NCI-H82 treated with DMSO at 0.1 percent for 48 hours (cell line): ENCODE measurements around the gene SFXN5.

Source experiments
- DNase-seq: peaks from one replicate; lab custom pipeline; 2025; ENCODE audit not compliant: unreplicated experiment; lab: John Stamatoyannopoulos, UW

SFXN5 gene

DNA sequence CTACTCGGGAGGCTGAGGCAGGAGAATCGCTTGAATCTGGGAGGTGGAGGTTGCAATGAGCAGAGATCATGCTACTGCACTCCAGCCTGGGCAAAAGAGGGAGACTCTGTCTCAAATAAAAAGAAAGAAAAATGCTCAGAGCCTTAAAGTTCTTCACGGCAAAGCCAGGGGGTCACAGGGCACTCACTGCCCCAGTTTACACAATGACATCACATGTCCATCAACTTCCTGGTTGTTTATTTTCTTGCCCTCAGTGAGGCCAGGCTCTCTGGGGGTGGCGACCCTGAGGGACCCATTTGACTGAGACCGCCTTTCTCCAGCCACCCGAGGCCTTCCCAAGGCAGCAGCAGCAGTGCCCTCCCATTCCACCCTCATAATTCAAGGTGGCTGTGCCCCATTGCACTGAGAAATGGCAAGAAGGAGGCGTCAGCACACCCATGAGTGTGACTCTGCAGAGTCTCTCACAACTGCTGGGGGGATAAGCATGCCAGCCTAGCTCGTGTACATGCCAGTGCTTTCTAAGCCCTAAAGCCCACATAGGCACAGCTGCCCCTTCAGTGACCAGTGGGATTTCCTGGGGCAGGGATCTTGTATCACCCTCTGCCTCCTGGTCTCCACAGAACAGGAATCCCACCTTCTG lies 50.0 kb downstream of the SFXN5 start:
- no peak for DNase-seq

DNA sequence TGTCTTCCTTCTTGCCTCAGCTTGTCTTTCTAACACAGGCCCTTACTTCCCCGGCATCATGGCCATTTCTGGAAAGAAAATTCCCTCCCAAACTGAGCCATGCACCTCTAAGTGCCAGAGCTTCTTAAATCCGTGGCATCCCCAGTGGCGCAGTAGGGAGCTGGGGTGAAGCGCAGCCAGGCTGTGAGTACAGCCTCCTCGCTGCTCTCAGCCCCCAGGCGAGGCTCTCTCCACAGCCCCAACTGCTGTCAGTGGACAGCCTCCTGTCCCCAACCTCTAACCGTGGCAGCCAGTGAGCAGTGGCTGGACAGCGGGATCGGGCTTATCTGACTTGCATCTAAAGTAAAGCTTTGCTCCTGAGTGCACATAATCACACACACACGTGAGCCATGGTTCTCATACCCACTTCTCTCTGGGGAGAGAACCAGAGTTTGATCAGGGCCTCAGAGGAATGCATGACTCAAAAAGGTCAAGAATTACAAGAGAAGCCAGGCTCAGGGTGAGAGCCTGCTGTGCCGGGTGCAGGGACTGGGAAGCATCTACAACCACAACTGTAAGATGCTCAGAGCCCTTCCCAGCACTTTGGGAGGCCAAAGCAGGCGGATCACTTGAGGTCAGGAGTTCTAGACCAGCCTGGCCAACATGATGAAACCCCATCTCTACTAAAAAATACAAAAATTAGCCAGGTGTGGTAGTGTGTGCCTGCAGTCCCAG lies 50.7 kb downstream of the SFXN5 start:
- no peak for DNase-seq

DNA sequence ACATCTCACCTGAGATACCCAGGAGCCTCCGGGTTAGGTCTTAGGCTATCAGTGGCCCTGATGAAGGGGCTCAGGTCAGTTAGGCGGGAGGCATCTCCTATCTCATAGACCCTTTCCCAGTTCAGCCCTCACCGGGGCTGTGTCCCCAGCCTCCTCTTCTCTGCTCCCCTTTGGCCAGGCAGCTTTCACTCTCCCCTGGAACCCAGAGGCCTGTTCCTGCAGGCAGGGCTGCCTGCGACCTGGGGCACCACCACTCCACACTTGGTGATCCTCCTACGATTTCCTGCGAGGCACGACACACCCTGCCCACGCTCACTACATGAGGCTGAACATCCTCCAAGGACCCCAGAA lies 51.2 kb downstream of the SFXN5 start:
- DNase-seq: no peak

DNA sequence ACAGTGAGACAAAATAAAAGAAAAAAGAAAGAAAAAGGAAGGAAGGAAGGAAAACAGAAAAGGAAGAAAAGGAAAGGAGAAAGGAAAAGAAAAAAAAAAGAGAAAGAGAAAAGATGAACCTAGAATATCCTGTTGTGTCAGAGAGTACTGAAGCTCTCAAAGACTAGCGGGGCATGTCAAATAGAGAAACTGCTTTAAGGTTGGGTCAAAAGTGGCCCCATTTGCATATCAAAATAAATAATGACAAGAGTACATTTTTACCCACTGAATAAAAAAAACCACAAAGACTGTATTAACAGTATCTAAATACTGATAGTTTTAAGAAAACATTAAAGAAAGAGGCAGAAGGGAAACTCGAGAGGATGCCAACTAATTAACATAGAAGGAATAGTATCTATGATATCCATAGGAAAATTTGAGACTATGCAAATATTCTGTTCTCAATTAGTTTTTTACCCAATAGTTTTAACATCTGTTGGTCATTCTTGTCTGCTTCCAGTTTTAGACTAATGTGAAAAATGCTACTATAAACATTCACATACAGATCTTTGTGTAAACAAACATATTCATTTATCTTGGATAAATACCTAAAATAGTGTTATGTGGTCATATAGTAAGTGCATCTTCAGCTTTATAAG lies 53.2 kb downstream of the SFXN5 start:
- DNase-seq: no peak

DNA sequence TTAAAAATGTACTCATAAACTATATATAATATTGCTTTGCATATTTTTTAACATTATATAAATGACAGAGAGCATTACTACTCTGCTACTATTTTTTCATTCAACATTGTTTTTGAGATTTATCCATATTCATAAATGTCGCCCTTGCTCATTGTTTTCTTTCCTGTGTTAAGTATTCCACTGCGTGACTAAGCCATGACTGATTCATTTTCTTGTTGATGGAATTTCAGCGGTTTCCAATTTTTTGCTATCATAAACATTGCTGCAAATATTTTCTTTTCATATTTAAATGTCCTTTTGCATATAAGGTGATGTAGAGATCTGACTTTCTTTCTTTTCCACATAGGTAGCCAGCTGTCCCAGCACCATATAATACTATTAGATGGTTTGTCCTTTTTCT lies 57.6 kb downstream of the SFXN5 start:
- no peak for DNase-seq

DNA sequence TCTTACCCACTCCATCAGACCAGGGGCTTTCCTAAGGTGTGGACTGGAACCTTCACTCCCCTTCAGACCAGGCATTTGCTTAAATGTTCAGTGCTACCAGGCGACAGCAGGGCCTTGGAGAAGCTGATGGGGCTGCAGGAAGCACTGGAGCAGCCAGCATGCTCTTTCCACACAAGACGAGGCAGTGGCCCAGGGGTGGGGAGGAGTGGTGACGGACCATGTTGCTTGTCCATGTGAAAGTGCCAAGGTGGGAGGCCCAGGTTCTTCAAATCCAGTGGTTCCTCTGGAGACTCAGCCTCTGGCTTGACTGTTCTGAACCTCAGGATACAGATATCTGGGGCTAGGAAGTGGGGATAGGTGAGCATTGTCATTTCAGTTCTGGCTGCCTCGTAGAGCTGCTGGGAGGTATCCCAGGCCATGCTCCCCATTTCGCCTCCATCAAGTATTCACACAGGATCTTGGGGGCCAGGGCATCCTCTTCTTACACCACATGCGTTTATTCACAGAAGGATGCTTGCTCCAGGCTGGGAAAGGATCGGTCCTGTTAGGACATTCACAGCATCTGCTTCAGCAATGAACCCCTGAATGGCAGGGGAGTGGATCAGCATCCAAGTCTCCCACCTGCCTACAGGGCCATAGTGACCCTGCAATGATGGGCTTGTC lies 62.2 kb downstream of the SFXN5 start:
- no peak for DNase-seq

DNA sequence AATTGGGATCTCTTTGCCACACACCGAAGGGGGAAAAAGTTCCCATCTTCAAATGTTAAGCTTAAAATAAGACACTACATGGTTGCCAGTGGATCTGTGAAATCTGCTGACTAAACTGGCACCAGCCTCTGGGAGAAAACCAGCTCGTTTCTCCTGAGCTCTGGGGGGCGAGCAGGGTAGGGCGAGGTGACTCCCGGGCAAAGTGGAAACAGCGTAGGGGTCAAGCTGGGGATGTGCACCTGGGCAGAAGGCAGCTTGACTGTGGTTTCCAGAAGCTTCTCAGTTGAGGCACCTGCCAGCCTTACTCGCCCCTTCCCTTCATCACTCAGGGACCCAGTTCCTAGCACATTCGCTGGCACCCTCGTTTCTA lies 62.8 kb downstream of the SFXN5 start:
- no peak for DNase-seq

DNA sequence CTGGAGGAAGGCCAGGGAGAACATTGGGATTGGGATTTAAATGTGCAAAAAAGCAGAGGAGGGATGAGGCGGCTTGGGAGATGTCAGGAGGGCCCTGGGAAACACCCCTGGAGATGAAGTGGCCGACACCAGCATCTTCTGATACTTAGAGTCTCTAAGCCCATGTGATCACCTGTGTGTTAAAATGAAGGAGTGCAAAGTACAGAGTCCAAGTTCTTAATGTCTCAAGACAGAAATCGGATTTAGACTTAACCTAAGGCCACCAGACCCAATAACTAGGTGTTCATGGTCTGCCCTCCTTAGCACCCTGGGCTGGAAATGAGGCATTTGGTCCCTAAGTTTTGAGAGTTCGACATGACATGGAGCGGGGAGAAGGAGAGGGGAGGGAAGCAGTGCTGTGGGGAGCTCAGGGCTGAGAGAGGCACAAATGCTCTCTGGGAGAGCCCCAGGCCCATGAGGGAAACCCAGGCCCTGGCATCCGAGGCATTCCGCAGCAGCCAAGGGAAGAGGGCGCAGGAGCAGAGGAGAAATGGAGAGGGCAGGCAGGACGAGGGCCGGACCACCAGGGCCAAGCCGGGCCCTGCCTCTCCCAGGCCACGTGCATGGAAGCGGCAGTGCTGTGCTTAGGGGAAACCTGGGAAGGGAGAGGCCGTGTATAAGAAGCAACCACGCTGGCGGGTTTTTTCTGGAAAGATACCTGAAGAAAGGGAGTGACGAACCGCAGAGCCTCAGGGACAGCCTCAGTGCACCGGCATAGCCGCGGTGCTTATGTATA lies 63.3 kb downstream of the SFXN5 start:
- no peak for DNase-seq

DNA sequence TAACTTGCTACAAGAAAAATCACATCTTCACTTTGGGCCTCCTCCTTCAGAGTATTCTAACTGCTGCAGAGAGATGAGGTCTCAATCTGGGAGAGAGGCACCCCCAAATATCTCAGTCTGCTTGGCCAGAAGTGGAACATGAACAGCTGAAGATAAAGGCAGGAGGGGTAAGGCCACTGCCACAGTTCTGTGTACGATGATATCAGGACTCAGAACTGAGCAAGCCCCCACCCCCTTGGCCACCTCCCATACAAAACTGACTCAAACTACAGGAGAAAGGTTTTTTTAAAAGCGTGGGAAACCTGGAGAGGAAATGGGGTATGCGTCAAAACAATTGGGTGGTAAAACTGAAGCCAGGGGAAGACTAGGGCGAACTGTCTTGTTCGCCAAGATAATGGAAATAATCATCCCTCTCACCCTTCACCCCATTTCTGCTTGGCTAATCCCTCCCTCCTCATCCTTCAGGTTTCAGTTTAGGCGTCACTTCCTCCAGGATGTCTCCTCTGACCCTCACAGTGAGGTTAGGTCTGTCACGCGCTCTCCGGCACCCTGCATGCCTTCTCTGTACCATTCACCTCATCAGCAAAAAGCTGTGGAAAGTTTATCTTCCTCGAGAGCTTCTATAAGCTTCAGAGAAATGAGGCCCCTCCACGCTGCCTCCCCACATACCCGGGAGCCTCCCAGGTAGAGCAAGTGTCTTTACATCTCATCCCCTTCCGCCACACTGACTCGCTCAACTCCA lies 64.4 kb downstream of the SFXN5 start:
- DNase-seq: no peak

DNA sequence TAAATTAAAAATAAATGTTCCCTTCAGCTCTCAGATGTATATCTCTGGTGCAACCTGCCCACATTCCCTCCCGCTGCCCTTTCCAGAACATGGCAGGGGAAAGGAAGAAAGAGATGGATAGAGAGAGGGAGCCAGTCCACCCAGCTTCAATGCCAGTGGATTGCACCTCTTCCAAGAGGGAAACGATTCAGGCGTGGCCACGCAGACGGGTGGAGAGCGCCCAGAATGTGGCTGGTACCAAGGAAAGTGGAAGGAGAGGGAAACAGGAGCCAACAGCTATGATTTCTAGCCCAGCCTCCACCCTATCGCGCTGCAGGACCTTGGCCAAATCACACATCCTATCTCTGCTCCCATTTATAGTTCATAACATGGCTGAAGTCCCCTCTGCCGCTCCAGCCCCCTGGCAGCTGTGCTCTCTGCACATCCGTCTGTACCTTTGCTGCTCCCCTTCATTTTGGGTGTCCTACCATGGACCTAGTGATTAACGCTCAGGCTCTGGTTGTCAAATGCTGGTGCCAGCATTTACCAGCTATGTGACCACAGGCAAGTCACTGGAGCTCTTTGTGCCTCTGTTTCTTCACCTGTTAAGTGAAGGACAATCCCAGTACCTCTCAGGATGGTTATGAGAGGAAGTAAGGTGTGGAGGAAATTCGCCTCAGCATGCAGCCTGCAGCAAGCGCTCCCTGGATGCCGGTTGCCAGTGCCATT lies 66.5 kb downstream of the SFXN5 start:
- no peak for DNase-seq

DNA sequence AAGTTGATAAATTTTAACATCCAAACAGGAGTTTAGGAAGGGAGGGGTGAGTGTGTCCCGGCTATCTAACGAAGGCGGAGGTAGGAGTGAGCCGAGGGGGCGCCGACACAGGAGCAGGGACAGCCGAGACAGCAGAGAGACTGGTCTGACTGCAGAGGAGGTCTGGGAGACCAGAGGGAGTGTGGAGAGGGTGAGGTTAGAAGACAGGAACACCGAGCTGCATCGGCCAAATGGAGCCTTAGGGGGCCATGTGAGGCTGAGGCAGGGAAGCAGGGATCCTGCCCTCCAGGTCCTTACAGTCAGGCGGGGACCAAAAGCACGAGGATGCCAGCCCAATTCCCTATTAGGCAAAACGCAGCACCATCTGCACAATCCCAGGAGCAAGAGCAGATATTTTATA lies 67.0 kb downstream of the SFXN5 start:
- no peak for DNase-seq

DNA sequence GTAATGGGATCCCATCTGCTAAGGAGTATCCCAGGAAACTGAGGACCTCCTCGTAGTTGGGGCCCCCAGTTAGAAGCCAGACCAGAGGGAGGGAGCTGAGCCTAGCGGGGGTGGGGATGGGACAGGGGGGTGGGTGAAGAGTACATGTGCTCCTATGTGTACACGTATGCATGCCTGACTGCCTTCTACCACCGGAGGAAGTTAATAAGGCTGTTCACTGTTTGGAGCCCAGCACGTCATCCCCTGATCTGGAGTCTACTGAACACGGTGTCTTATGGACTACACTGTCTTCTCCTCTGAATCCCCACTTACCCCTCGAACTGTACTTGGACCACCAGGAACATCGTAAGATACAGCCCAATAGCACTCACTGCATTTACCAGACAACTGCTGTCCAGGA lies 68.5 kb downstream of the SFXN5 start:
- no peak for DNase-seq

DNA sequence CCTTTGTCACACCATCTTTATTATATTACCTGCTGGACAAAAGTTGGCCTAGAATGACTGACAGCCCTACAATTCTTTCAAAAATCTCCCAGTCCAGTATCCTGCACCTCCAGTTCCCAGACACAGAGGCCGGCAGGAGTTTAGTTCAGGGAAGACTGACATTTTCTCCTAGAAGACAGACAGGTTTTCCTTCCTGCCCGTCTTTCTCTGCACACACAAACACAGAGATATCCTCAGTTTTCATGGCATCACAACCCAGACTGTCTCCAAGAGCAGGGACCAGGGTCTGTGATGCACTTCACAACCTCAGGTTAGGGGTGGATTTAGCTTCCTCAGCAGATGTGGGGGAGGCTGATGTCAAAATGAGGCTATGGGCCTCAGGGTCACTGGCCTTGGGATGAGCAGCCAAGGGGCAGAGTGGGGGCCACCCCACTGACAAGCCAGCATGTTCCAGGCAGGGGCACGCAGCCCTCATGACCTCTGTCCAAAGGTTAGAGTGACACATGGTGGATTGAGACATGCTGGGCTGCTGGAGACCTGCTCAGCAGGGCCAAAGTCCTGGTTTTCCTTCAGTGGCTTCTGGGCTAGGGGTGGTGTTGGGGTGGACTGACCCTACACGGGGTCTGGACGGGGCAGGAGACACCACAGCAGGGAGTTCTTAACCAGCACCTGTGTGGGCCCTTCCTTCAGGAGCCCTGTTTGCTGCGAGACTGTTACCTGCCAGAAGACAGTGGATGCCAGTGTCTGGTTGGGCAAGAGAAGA lies 70.5 kb downstream of the SFXN5 start:
- DNase-seq: no peak

DNA sequence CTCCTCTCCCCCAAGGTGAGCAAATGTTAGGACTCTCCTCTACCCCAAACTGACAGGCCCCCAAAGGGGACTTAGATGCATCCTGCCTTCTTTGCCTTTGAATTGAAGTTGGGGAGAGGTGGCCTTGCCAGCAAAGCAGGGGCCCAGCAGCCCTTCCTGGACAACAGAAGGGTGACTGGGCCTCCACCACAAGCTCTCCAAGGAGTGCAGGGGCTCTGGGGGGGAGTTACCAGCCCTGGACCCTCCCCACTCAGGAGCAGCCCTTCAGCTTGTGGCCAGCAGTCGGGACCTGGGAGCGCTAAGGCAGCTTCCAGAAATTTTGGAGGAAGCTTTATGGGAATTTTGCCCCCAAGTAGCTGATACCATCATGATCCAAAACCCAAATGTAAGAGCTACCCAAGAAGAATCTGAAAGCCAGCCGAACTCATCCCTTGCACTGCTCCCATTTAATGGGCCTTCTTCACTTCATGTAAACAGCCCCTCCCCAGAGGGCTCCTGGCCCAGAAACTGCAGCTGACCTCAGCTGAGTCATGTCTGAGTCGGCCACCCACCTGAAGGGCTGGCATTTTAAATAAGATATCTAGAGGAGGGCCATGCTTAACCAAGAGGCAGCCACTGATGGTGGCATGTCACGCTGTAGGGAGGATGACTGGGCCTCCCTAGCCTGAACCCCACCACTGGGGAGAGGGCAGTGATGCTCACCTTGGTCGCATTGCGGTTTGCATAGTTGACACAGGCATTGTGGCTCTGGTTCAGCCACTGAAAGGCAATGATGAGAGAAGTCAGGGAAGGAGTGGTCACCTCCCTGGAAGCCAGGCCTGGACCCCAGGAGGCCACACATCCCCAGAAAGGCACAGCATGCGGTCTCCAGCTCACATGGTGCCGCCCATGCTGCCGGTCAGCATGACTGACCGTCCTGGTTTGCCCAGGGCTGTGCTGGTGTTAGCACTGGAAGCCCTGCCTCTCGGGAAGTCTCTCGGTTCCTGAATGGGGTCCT lies 71.5 kb downstream of the SFXN5 start:
- DNase-seq: no peak

DNA sequence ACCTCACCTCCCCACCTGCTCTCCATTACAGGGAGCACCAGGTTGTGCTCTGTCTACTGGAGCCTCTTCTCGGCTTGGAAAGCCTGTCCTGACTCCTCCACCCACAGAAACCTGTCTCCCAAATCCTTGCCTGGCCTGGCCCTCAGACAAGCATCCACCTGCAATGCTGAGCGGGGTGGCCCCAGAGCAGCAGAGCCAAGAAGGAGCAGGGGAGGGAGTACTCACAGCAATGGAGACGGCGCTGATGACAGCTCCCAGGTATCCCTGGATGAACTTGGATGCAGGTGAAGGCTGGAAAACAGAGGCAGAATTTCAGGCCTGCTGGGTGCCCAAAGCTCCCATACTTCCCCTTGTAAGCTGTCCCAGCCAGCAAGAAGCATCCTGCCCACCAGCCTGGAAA lies 72.8 kb downstream of the SFXN5 start:
- no peak for DNase-seq

DNA sequence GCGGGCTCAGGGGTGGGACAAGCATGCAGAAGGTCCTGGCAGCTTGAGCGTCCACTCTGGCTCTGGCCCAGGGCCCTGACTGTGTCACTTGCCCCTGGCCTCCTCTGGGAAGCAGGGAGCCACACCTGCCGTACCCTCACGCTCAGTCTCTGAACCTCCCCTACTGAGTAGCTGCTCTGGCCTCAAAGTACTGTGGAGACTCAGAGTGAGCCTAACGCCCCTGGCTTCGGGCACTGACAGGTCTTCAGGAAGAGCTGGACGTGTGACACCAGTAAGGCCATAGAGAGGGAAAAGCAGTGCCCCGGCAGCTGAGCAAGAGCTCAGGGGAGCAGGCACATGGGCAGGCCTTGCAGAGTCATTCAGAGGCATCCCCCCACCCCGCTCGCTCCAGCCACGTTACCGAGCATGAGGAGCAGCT lies 73.3 kb downstream of the SFXN5 start:
- DNase-seq: no peak

DNA sequence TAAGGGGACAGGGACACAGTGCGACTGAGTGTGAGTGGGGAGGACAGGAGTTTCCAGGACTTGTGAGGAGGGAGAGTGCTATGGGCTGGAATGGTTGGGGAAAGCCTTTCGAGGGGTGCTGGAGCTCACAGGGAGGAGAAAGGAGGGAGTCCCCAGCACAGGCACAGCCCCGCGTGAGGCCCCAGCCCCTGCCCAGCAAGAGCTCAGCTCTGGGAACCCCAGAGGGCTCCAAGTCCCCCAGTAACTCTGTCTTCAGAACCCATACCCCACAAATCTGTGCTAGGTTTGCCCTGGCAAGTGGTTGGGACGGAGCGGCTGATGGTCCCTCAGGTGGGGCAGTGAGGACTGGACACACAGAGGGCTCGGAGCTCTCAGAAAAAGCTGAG lies 75.4 kb downstream of the SFXN5 start:
- no peak for DNase-seq

DNA sequence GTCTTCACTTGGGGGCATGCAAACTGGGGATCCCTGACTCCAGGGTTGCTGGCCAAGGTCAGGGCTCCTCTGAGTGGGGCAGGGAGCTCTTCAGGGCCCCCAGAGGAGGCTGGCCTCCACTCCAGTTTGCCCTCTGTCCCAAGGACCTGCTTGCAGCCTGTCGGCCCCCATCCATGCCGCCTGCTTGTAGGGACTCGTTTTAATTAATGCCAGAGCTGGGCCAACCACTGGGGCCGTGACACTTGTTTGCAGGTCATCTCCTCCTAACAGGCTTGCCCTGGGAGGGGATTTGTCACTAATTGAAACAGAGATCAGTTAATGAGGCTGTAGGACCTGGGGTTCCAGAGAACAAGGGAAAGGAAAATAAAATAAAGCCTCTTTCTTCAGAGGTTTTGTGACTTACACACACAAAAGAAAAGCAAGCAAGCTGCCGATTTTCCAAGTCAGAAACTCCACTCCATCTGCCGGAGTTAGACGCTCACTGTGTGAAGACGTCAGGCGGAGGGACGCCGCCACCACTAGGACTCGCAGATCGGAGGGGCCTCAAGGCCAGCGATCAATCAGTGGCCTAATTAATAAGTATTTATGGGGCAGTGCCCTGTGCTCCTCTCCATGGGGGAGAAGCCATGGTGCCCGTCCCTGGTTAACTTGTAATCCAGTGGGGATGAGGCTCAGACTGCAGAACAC lies 75.9 kb downstream of the SFXN5 start:
- no peak for DNase-seq
